HepG2 (cell line): ENCODE data around the gene RBM14. TPM values are rescaled to one million over a fixed set of nuclear protein-coding genes. Genes with fewer than 3 reads are reported as not detected.

ENCODE experiments used
- AGO2 ChIP-seq: fragments of 200-400 bp; formaldehyde crosslinking; optimal IDR thresholded peaks from 2 replicates; pipeline ENCODE3; 2017; ENCODE audit warnings: mild to moderate bottlenecking, low read depth, low read length, moderate library complexity
- AKAP8 ChIP-seq: sonication (generic); formaldehyde crosslinking; IDR thresholded peaks from 2 replicates; pipeline ENCODE4 v1.5.1; 2020; ENCODE audit warnings: mild to moderate bottlenecking, missing genetic modification reagents
- E2F2 ChIP-seq: sonication (generic); formaldehyde crosslinking; IDR thresholded peaks from 2 replicates; pipeline ENCODE4 v1.4.0; 2020; ENCODE audit warnings: missing genetic modification reagents, borderline replicate concordance
- ELF3 ChIP-seq: IDR thresholded peaks from 2 replicates; pipeline ENCODE4 v1.6.1; 2016; ENCODE audit warnings: missing genetic modification reagents, missing compliant biosample characterization
- GPN1 ChIP-seq: sonication (generic); formaldehyde crosslinking; IDR thresholded peaks from 2 replicates; pipeline ENCODE4 v1.5.1; 2020; ENCODE audit warnings: missing genetic modification reagents, borderline replicate concordance
- IRF2 ChIP-seq: IDR thresholded peaks from 2 replicates; pipeline ENCODE4 v1.6.1; 2018; ENCODE audit warnings: missing genetic modification reagents, missing compliant biosample characterization
- KDM3A ChIP-seq: IDR thresholded peaks from 2 replicates; pipeline ENCODE4 v1.6.1; 2018; ENCODE audit warnings: low read depth, missing compliant biosample characterization
- LRRFIP1 ChIP-seq: sonication (generic); formaldehyde crosslinking; conservative IDR thresholded peaks from 2 replicates; pipeline ENCODE4 v1.4.0; 2020; ENCODE audit warnings: missing genetic modification reagents
- MYC ChIP-seq: sonication (generic); formaldehyde crosslinking; IDR thresholded peaks from 2 replicates; pipeline ENCODE4 v1.9.0; 2021; ENCODE audit warnings: missing genetic modification reagents, borderline replicate concordance
- NCOA1 ChIP-seq: sonication (generic); formaldehyde crosslinking; IDR thresholded peaks from 2 replicates; pipeline ENCODE4 v1.9.0; 2021; ENCODE audit warnings: missing genetic modification reagents
- POGZ ChIP-seq: sonication (generic); formaldehyde crosslinking; IDR thresholded peaks from 2 replicates; pipeline ENCODE4 v1.4.0; 2020; ENCODE audit warnings: mild to moderate bottlenecking, missing genetic modification reagents
- RAD21 ChIP-seq: fragments of 450-650 bp; formaldehyde crosslinking; IDR thresholded peaks from 2 replicates; pipeline ENCODE4 v1.5.0; 2020; ENCODE audit warnings: mild to moderate bottlenecking
- SALL1 ChIP-seq: sonication (generic); formaldehyde crosslinking; IDR thresholded peaks from 2 replicates; pipeline ENCODE4 v1.8.0; 2022; ENCODE audit warnings: mild to moderate bottlenecking, missing genetic modification reagents
- THAP11 ChIP-seq: IDR thresholded peaks from 2 replicates; pipeline ENCODE4 v1.6.1; 2016; ENCODE audit warnings: missing biosample characterization, missing genetic modification reagents
- USF2 ChIP-seq, 2 experiments: sonication (generic) in 1 of 2; formaldehyde crosslinking in 1 of 2; IDR thresholded peaks; 2 replicates each; pipeline versions ENCODE4 v1.5.1 to v1.6.1; 2011 to 2020; ENCODE audit warnings: borderline replicate concordance in 1 of 2, low read depth in 1 of 2, low read length in 1 of 2, mild to moderate bottlenecking in 1 of 2, missing genetic modification reagents in 1 of 2, moderate library complexity in 1 of 2
- ZBTB4 ChIP-seq: sonication (generic); formaldehyde crosslinking; IDR thresholded peaks from 2 replicates; pipeline ENCODE4 v1.4.0; 2020; ENCODE audit warnings: missing genetic modification reagents, mild to moderate bottlenecking, borderline replicate concordance
- ZNF12 ChIP-seq: sonication (generic); formaldehyde crosslinking; IDR thresholded peaks from 2 replicates; pipeline ENCODE4 v1.5.0; 2020; ENCODE audit warnings: missing genetic modification reagents
- ZNF264 ChIP-seq: sonication (generic); formaldehyde crosslinking; IDR thresholded peaks from 2 replicates; pipeline ENCODE4 v1.4.0; 2020; ENCODE audit warnings: missing genetic modification reagents
- ZNF383 ChIP-seq: sonication (generic); formaldehyde crosslinking; IDR thresholded peaks from 2 replicates; pipeline ENCODE4 v1.4.0; 2020; ENCODE audit warnings: missing genetic modification reagents, mild to moderate bottlenecking, borderline replicate concordance
- polyA plus RNA-seq, 8 experiments: library from polyadenylated mRNA; depleted of rRNA in 3 of 8; stranded (reverse) in 7 of 8; unstranded in 1 of 8; fragments of >200 nt; fragmentation: Illumina TruSeq in 4 of 8; extraction: Trizol in 4 of 8; gene quantifications; 2 replicates each; pipeline versions ENCODE4 v1.2.1 to v1.2.3, GENCODE V29; 2011 to 2016; ENCODE audit warnings: low read depth in 4 of 8, missing spikeins in 1 of 8, mixed read lengths in 1 of 8; ENCODE audit not compliant: insufficient read depth in 1 of 8
- total RNA-seq, 5 experiments: library from RNA; depleted of rRNA; stranded (reverse); fragments of >200 nt; fragmentation: Illumina TruSeq; extraction: Trizol; gene quantifications; 2 replicates each; pipeline ENCODE4 v1.2.3, GENCODE V29; 2016; ENCODE audit warnings: low read depth in 1 of 5

RBM14 gene
- total and polyA plus RNA-seq, 2 of the 13 experiments (the other 11 are each of a cell fraction or from before 2014, with no cell fraction given) = 12.7 to 44.1 TPM

- TF ChIP-seq ZNF264 = peak; percentile 66; the same call in 1 of the 2 replicates
- no peak for TF ChIP-seq LRRFIP1
- TF ChIP-seq AKAP8 (CRISPR knock-in tag) = peak; percentile 77; the same call in 1 of the 2 replicates
- no peak for TF ChIP-seq ZNF383 (CRISPR knock-in tag)
- no peak for TF ChIP-seq GPN1 (CRISPR knock-in tag)
- peak; percentile 71 for TF ChIP-seq IRF2
- TF ChIP-seq ZBTB4 = peak; percentile 49; the same call in 1 of the 2 replicates
- no peak for TF ChIP-seq NCOA1 (CRISPR knock-in tag)
- peak; percentile 86 for TF ChIP-seq SALL1
- peak; percentile 27; the same call in 1 of the 2 replicates for TF ChIP-seq ELF3 (CRISPR knock-in tag)
- TF ChIP-seq POGZ = peak; percentile 41; the same call in 1 of the 2 replicates
- TF ChIP-seq ZNF12 (CRISPR knock-in tag) = no peak; the same call in none of the 2 replicates
- peak; percentile 98 for TF ChIP-seq AGO2
- peak; percentile 65 for TF ChIP-seq MYC (CRISPR knock-in tag)
- TF ChIP-seq USF2 (IDR thresholded peaks at IDR 0.05; ENCODE audit: low read depth, low read length) = no peak
- no peak; the same call in 1 of the 2 replicates for TF ChIP-seq USF2 (CRISPR knock-in tag; IDR thresholded peaks at IDR 0.05; ENCODE audit: borderline replicate concordance)
- 0 out of 2 replicates have a peak, but pooled peaks have one; percentile 15 for TF ChIP-seq RAD21
- TF ChIP-seq THAP11 (CRISPR knock-in tag) = peak; percentile 80
- TF ChIP-seq E2F2 (CRISPR knock-in tag) = no peak
- no peak; the same call in 1 of the 2 replicates for TF ChIP-seq KDM3A (CRISPR knock-in tag)
Measured at GRCh38 chr11:66616379-66617154, at the start of gene RBM14 (continued).
